Endothelial cell of umbilical vein (primary cell): ENCODE data around the gene SCN5A. TPM values are rescaled to one million over a fixed set of nuclear protein-coding genes. Genes with fewer than 3 reads are reported as not detected.
A peak's percentile ranks its signal among the peaks of the same experiment; 100 is the strongest.

Source experiments
- BruUV-seq: library from RNA; stranded (reverse); fragments of 400-500 nt; replicated peaks from 2 replicates; lab custom pipeline; 2021; lab: Mats Ljungman, UMichigan
- CTCF ChIA-PET: fragments of 300-600, 350-600 bp; sonication (Branson Sonifier 250); formaldehyde crosslinking; loops from one replicate; lab custom pipeline; 2021; ENCODE audit warnings: antibody characterized with exemption, inconsistent platforms; lab: Charles Lee
- POLR2A ChIA-PET: fragments of 300-600, 350-600 bp; sonication (Branson Sonifier 250); formaldehyde crosslinking; loops from one replicate; lab custom pipeline; 2021; ENCODE audit warnings: antibody characterized with exemption, inconsistent platforms; lab: Charles Lee
- DNase-seq: peaks from one replicate; pipeline ENCODE4 v3.0.0-alpha.2; 2011; ENCODE audit warnings: low read depth, low spot score
- FAIRE-seq: peaks from 2 replicates; lab custom pipeline; 2011; peaks lifted over from hg19 to GRCh38; lab: Jason Lieb, UNC
- H2AFZ ChIP-seq: 2 replicates; pipeline ENCODE4 v1.6.0; 2012; ENCODE audit warnings: low read depth, low read length, control low read depth, inconsistent platforms
- H3K27ac ChIP-seq: 2 replicates; pipeline ENCODE4 v1.5.1; 2011; ENCODE audit warnings: low read depth, mild to moderate bottlenecking, control low read depth, low read length, moderate library complexity; ENCODE audit not compliant: insufficient read depth
- H3K27me3 ChIP-seq, 2 experiments: 2 replicates each; pipeline versions ENCODE4 v1.6.0 to v1.6.1; 2011; ENCODE audit warnings: low read length in 2 of 2, mixed read lengths in 1 of 2; ENCODE audit not compliant: control insufficient read depth in 2 of 2, insufficient read depth in 2 of 2
- H3K36me3 ChIP-seq, 2 experiments: 2 replicates in 1 of 2; 3 replicates in 1 of 2; pipeline ENCODE4 v1.5.1; 2011; ENCODE audit warnings: low read length in 2 of 2, mild to moderate bottlenecking in 1 of 2, moderate library complexity in 1 of 2; ENCODE audit not compliant: control insufficient read depth in 2 of 2, insufficient read depth in 2 of 2; ENCODE audit errors: extremely low read depth in 1 of 2
- H3K4me1 ChIP-seq: 3 replicates; pipeline ENCODE4 v1.5.1; 2011; ENCODE audit warnings: mild to moderate bottlenecking, low read length; ENCODE audit not compliant: control insufficient read depth, insufficient read depth; ENCODE audit errors: extremely low read depth
- H3K4me2 ChIP-seq: 2 replicates; pipeline ENCODE4 v1.6.1; 2011; ENCODE audit warnings: low read length, control low read depth, mixed read lengths; ENCODE audit not compliant: insufficient read depth
- H3K4me3 ChIP-seq, 3 experiments: fragments of 200-600 bp in 1 of 3; sonication (generic), shearing (Covaris generic) in 1 of 3; replicated peaks in 1 of 3; 2 replicates each; pipeline ENCODE4 v1.5.1; 2011 to 2016; ENCODE audit warnings: control low read depth in 3 of 3, low read length in 3 of 3, mild to moderate bottlenecking in 2 of 3, inconsistent platforms in 1 of 3, low read depth in 1 of 3, moderate library complexity in 1 of 3; ENCODE audit not compliant: insufficient read depth in 1 of 3
- H3K79me2 ChIP-seq: 2 replicates; pipeline ENCODE4 v1.6.0; 2012; ENCODE audit warnings: low read length, inconsistent platforms; ENCODE audit not compliant: control insufficient read depth, insufficient read depth
- H3K9ac ChIP-seq: replicated peaks from 2 replicates; pipeline ENCODE3; 2011; ENCODE audit warnings: low read length, control low read depth; ENCODE audit not compliant: insufficient read depth; ENCODE audit errors: extremely low read depth
- H3K9me1 ChIP-seq: replicated peaks from 3 replicates; pipeline ENCODE4 v1.6.0; 2011; ENCODE audit warnings: mild to moderate bottlenecking, low read length; ENCODE audit not compliant: control insufficient read depth, insufficient read depth; ENCODE audit errors: extremely low read depth
- H3K9me3 ChIP-seq: replicated peaks from 2 replicates; pipeline ENCODE4 v1.5.1; 2012; ENCODE audit warnings: low read length, inconsistent platforms; ENCODE audit not compliant: control insufficient read depth, insufficient read depth
- H4K20me1 ChIP-seq: replicated peaks from 2 replicates; pipeline ENCODE3; 2011; ENCODE audit warnings: mild to moderate bottlenecking, low read length; ENCODE audit not compliant: control insufficient read depth, insufficient read depth; ENCODE audit errors: extremely low read depth
- EZH2 ChIP-seq: IDR thresholded peaks from 2 replicates; pipeline ENCODE4 v1.6.1; 2012; ENCODE audit warnings: borderline replicate concordance, low read depth, mild to moderate bottlenecking, moderate library complexity, low read length, inconsistent platforms; ENCODE audit not compliant: severe bottlenecking
- FOS ChIP-seq: IDR thresholded peaks from 2 replicates; pipeline ENCODE4 v1.6.1; 2011; ENCODE audit warnings: mild to moderate bottlenecking, low read length, moderate library complexity, borderline replicate concordance; ENCODE audit not compliant: insufficient read depth
- GATA2 ChIP-seq: IDR thresholded peaks from 2 replicates; pipeline ENCODE4 v1.7.0; 2011; ENCODE audit warnings: low read depth, mild to moderate bottlenecking, moderate library complexity, mixed read lengths, low read length; ENCODE audit not compliant: insufficient read length, insufficient read depth
- JUN ChIP-seq: IDR thresholded peaks from 2 replicates; pipeline ENCODE4 v1.6.1; 2011; ENCODE audit warnings: borderline replicate concordance, low read depth; ENCODE audit not compliant: insufficient read length, insufficient read depth
- MYC ChIP-seq: IDR thresholded peaks from one replicate; pipeline ENCODE4 v1.6.1; 2011; ENCODE audit warnings: mild to moderate bottlenecking, low read depth, low read length
- POLR2A ChIP-seq: IDR thresholded peaks from 2 replicates; pipeline ENCODE4 v1.6.1; 2012; ENCODE audit warnings: low read depth, mild to moderate bottlenecking, control low read depth, low read length
- dilution Hi-C: fragments of 300-500 bp; cut with MboI; formaldehyde crosslinking; loops from one replicate; pipeline ENCODE4 v1.15.0; 2019; ENCODE audit warnings: low sequenced_read_pairs; ENCODE audit not compliant: extremely low pct_ligation_motif_present
- intact Hi-C: fragments of 100-400 bp; cut with micrococcal nuclease; formaldehyde crosslinking; loops from one replicate; pipeline ENCODE4 v1.10.0; 2022
- polyA plus RNA-seq, 4 experiments: library from polyadenylated mRNA; depleted of rRNA in 3 of 4; stranded (reverse) in 3 of 4; unstranded in 1 of 4; fragments of >200 nt; gene quantifications; 2 replicates each; pipeline versions ENCODE4 v1.2.1 to v1.2.3, GENCODE V29; 2011 to 2012; ENCODE audit warnings: missing spikeins in 1 of 4
- total RNA-seq: library from RNA; stranded (reverse); gene quantifications from 2 replicates; pipeline ENCODE4 v1.2.3, GENCODE V29; 2021
- TF ChIP-seq, protein P1 (sequence below), 2 donors: IDR thresholded peaks; 1 replicate in 1 of 2; 2 replicates in 1 of 2; pipeline ENCODE4 v1.5.1; 2011; ENCODE audit warnings: low read length in 2 of 2, mild to moderate bottlenecking in 2 of 2, moderate library complexity in 2 of 2, control low read depth in 1 of 2, inconsistent platforms in 1 of 2, low read depth in 1 of 2; ENCODE audit not compliant: insufficient read depth in 1 of 2; ENCODE audit errors: extremely low read depth in 1 of 2
- TF ChIP-seq, protein P2 (sequence below): IDR thresholded peaks from 2 replicates; pipeline ENCODE4 v1.6.1; 2011; ENCODE audit not compliant: insufficient read depth, insufficient read length

The SCN5A gene
- total and polyA plus RNA-seq, 2 donors (not counting 3 experiments of a cell fraction or from before 2014, with no cell fraction given) = 2.7 to 20.0 TPM

- DNase-seq = peak; percentile 58
- Histone ChIP-seq H3K9ac (no peak overlapping the region), H3K9me1 (no peaks in the 10 kb centered on the region), H3K4me2 (peak overlapping the region; percentile 12), H2AFZ (peak overlapping the region; percentile 60), H4K20me1 (no peaks in the 10 kb centered on the region), H3K9me3 (no peaks in the 10 kb centered on the region), H3K4me1 (no peaks in the 10 kb centered on the region), H3K4me3 (no peak overlapping the region), H3K27ac (no peak overlapping the region), H3K36me3 (no peaks in the 10 kb centered on the region), H3K27me3 (peaks cover 16 to 19% of the 10 kb centered on the region in 2 experiments), H3K79me2 (no peaks in the 10 kb centered on the region)
- dilution Hi-C loops (no loop called here), intact Hi-C loops (loop anchor here (1.0 kb wide), 3 partner anchors 141 to 182 kb away; partner anchors contain the start of gene EXOG)
- TF ChIP-seq, protein P1, sequence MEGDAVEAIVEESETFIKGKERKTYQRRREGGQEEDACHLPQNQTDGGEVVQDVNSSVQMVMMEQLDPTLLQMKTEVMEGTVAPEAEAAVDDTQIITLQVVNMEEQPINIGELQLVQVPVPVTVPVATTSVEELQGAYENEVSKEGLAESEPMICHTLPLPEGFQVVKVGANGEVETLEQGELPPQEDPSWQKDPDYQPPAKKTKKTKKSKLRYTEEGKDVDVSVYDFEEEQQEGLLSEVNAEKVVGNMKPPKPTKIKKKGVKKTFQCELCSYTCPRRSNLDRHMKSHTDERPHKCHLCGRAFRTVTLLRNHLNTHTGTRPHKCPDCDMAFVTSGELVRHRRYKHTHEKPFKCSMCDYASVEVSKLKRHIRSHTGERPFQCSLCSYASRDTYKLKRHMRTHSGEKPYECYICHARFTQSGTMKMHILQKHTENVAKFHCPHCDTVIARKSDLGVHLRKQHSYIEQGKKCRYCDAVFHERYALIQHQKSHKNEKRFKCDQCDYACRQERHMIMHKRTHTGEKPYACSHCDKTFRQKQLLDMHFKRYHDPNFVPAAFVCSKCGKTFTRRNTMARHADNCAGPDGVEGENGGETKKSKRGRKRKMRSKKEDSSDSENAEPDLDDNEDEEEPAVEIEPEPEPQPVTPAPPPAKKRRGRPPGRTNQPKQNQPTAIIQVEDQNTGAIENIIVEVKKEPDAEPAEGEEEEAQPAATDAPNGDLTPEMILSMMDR (IDR thresholded peaks at IDR 0.05; ENCODE audit: extremely low read depth in 1 of 2, insufficient read depth in 1 of 2, low read depth in 1 of 2, low read length in 2 of 2) = peak; percentile 41 to 52
- TF ChIP-seq, protein P2, sequence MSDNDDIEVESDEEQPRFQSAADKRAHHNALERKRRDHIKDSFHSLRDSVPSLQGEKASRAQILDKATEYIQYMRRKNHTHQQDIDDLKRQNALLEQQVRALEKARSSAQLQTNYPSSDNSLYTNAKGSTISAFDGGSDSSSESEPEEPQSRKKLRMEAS = no peak
- TF ChIP-seq MYC (no peak), FOS (no peak)
- FAIRE-seq = peak; percentile 87
- ChIA-PET CTCF (interaction anchor here (0.6 to 14.0 kb wide), 28 partner anchors 9 to 688 kb away, joined by 3 to 455 read pairs (median 4); partner anchors contain the start of genes EXOG and XYLB), POLR2A (interaction anchor here (0.6 kb wide), 1 partner anchor 166 kb away, joined by 15 read pairs; no protein-coding TSS in a partner anchor)
- no TSS peak for BruUV-seq
These were observed 13.1 kb upstream of the SCN5A start for GRCh38 chr3:38662544-38662943.

GRCh38 chr3:38658841-38659240, 9.4 kb upstream of the SCN5A start:
- dilution Hi-C loops (no loop called here), intact Hi-C loops (loop anchor here (2.0 to 10.0 kb wide), 3 partner anchors 80 to 524 kb away; partner anchors contain the start of genes ACAA1, MYD88 and XYLB)
- Histone ChIP-seq H3K4me1 (no peaks in the 10 kb centered on the region), H2AFZ (peak overlapping the region; percentile 20), H3K9me1 (no peaks in the 10 kb centered on the region), H3K36me3 (no peaks in the 10 kb centered on the region), H3K4me3 (no peak overlapping the region), H3K27ac (no peak overlapping the region), H3K9me3 (no peaks in the 10 kb centered on the region), H3K4me2 (no peak overlapping the region), H3K9ac (no peak overlapping the region), H3K79me2 (no peaks in the 10 kb centered on the region), H4K20me1 (no peaks in the 10 kb centered on the region), H3K27me3 (peaks cover 22 to 23% of the 10 kb centered on the region in 2 experiments)
- FAIRE-seq (no peak), DNase-seq (no peak)
- no TSS peak for BruUV-seq
- POLR2A ChIA-PET = no interaction called here
- CTCF ChIA-PET = interaction anchor here (0.6 to 14.0 kb wide), 7 partner anchors 8 to 614 kb away, joined by 3 to 455 read pairs (median 3); no protein-coding TSS in a partner anchor
- no peak for TF ChIP-seq EZH2
- TF ChIP-seq, protein P2 = no peak
- no peak for TF ChIP-seq MYC
- TF ChIP-seq POLR2A = no peak
- no peak for TF ChIP-seq GATA2
- TF ChIP-seq FOS = no peak
- TF ChIP-seq JUN = no peak
